B cell (primary cell): Measurements from ENCODE around the gene RAB6B. TPM values are rescaled to one million over a fixed set of nuclear protein-coding genes. Genes with fewer than 3 reads are reported as not detected.

ENCODE experiments used
- ATAC-seq: fragments of 200-7000 bp; cut with Tn5 transposase; one replicate; pipeline ENCODE4 v1.10.0; 2021; ENCODE audit warnings: low read depth, mild to moderate bottlenecking, moderate number of reproducible peaks, moderate library complexity
- CTCF ChIA-PET: fragments of 350-600 bp; sonication (Branson Sonifier 250); formaldehyde crosslinking; loops from one replicate; lab custom pipeline; 2021; ENCODE audit warnings: antibody characterized with exemption, inconsistent platforms; lab: Charles Lee
- POLR2A ChIA-PET: fragments of 350-600 bp; sonication (Branson Sonifier 250); formaldehyde crosslinking; loops from one replicate; lab custom pipeline; 2021; ENCODE audit warnings: antibody characterized with exemption; lab: Charles Lee
- DNase-seq: peaks from one replicate; pipeline ENCODE4 v3.0.0; 2013
- H2AFZ ChIP-seq: 2 replicates; pipeline ENCODE4 v1.6.1; 2012; ENCODE audit warnings: mild to moderate bottlenecking, low read depth, low read length; ENCODE audit not compliant: insufficient read depth, poor library complexity, severe bottlenecking
- H3K27ac ChIP-seq, 2 donors: 1 replicate in 1 of 2; 2 replicates in 1 of 2; pipeline ENCODE4 v1.5.1; 2012 to 2013; ENCODE audit warnings: low read length in 2 of 2, mild to moderate bottlenecking in 2 of 2, moderate library complexity in 1 of 2
- H3K27me3 ChIP-seq, 4 experiments: fragments of 200-600 bp in 1 of 4; sonication (generic) in 1 of 4; replicated peaks in 1 of 4; 1 replicate in 2 of 4; 2 replicates in 2 of 4; pipeline versions ENCODE4 v1.6.1 to v1.7.0; 2013 to 2016; ENCODE audit warnings: low read length in 3 of 4, mild to moderate bottlenecking in 2 of 4, mixed read lengths in 1 of 4, moderate library complexity in 1 of 4; ENCODE audit not compliant: insufficient read depth in 4 of 4, control insufficient read depth in 3 of 4; ENCODE audit errors: control extremely low read depth in 1 of 4
- H3K36me3 ChIP-seq, 2 experiments: replicated peaks in 1 of 2; 1 replicate in 1 of 2; 2 replicates in 1 of 2; pipeline versions ENCODE4 v1.6.1 to v1.7.1; 2013; ENCODE audit warnings: low read length in 1 of 2; ENCODE audit not compliant: insufficient read depth in 2 of 2, control insufficient read depth in 1 of 2; ENCODE audit errors: control extremely low read depth in 1 of 2, extremely low read depth in 1 of 2
- H3K4me1 ChIP-seq, 2 donors: fragments of 200-600 bp in 1 of 2; sonication (generic) in 1 of 2; 1 replicate in 1 of 2; 2 replicates in 1 of 2; pipeline versions ENCODE4 v1.5.1 to v1.6.1; 2013 to 2017; ENCODE audit warnings: low read length in 2 of 2; ENCODE audit not compliant: control insufficient read depth in 2 of 2, insufficient read depth in 2 of 2
- H3K4me2 ChIP-seq: replicated peaks from 2 replicates; pipeline ENCODE3; 2012; ENCODE audit warnings: mild to moderate bottlenecking, low read depth, low read length; ENCODE audit not compliant: poor library complexity, severe bottlenecking
- H3K4me3 ChIP-seq, 5 experiments: fragments of 200-600 bp in 1 of 5; sonication (generic) in 1 of 5; 1 replicate in 3 of 5; 2 replicates in 2 of 5; pipeline versions ENCODE4 v1.5.1 to v1.7.0; 2011 to 2016; ENCODE audit warnings: low read length in 4 of 5, mild to moderate bottlenecking in 4 of 5, low read depth in 2 of 5, control low read depth in 1 of 5, moderate library complexity in 1 of 5; ENCODE audit not compliant: insufficient read depth in 1 of 5; ENCODE audit errors: control extremely low read depth in 1 of 5, extremely low read depth in 1 of 5
- H3K79me2 ChIP-seq: fragments of 200-600 bp; sonication (generic); one replicate; pipeline ENCODE4 v1.6.0; 2016; ENCODE audit warnings: low read length; ENCODE audit not compliant: control insufficient read depth, insufficient read depth
- H3K9ac ChIP-seq: fragments of 200-600 bp; sonication (generic); 2 replicates; pipeline ENCODE4 v1.6.1; 2017; ENCODE audit warnings: mild to moderate bottlenecking, low read length, moderate library complexity
- H3K9me3 ChIP-seq, 3 donors: one replicate each; pipeline versions ENCODE4 v1.6.1 to v1.7.1; 2013; ENCODE audit warnings: low read length in 2 of 3; ENCODE audit not compliant: control insufficient read depth in 2 of 3, insufficient read depth in 1 of 3; ENCODE audit errors: control extremely low read depth in 1 of 3
- H4K20me1 ChIP-seq: 2 replicates; pipeline ENCODE4 v1.6.0; 2012; ENCODE audit warnings: mild to moderate bottlenecking, low read length; ENCODE audit not compliant: insufficient read depth, control insufficient read depth, poor library complexity, severe bottlenecking
- H3K27ac Mint-ChIP-seq: one replicate; pipeline ENCODE4 v1.8.0; 2021; ENCODE audit warnings: mixed read lengths
- H3K27me3 Mint-ChIP-seq: one replicate; pipeline ENCODE4 v1.8.0; 2021; ENCODE audit warnings: mixed read lengths
- H3K4me1 Mint-ChIP-seq: one replicate; pipeline ENCODE4 v1.8.0; 2021; ENCODE audit warnings: mixed read lengths
- H3K4me3 Mint-ChIP-seq: one replicate; pipeline ENCODE4 v1.8.0; 2021; ENCODE audit warnings: mixed read lengths
- H3K9me3 Mint-ChIP-seq: one replicate; pipeline ENCODE4 v1.8.0; 2022; ENCODE audit warnings: mixed read lengths; ENCODE audit not compliant: insufficient read depth
- CTCF ChIP-seq: fragments of 200-600 bp; IDR thresholded peaks from one replicate; pipeline ENCODE4 v1.8.0; 2022; ENCODE audit warnings: antibody characterized with exemption, mild to moderate bottlenecking
- EZH2 ChIP-seq: IDR thresholded peaks from 2 replicates; pipeline ENCODE4 v1.6.1; 2012; ENCODE audit warnings: borderline replicate concordance, low read depth, mild to moderate bottlenecking, moderate library complexity, low read length; ENCODE audit not compliant: insufficient read depth, poor library complexity, severe bottlenecking
- WGBS: methylation state at CpG from one replicate; pipeline ENCODE4 v1.1.5; 2013; ENCODE audit warnings: missing lambda C conversion rate; ENCODE audit not compliant: insufficient coverage; 5-methylcytosine and 5-hydroxymethylcytosine counted together
- intact Hi-C: fragments of 100-400 bp; cut with micrococcal nuclease; formaldehyde crosslinking; loops from one replicate; pipeline ENCODE4 v1.10.0; 2022
- polyA plus RNA-seq: library from polyadenylated mRNA; depleted of rRNA; stranded (reverse); fragments of >200 nt; gene quantifications from 2 replicates; pipeline ENCODE4 v1.2.3, GENCODE V29; 2012
- total RNA-seq, 2 donors: library from RNA; stranded (reverse); fragments of 120-200 nt in 1 of 2; gene quantifications; 1 replicate in 1 of 2; 2 replicates in 1 of 2; pipeline versions ENCODE4 v1.2.3 to v1.2.4, GENCODE V29; 2013 to 2022

Gene RAB6B
- total and polyA plus RNA-seq, 2 donors (not counting 1 experiment from before 2014, with no cell fraction given): not detected

DNA sequence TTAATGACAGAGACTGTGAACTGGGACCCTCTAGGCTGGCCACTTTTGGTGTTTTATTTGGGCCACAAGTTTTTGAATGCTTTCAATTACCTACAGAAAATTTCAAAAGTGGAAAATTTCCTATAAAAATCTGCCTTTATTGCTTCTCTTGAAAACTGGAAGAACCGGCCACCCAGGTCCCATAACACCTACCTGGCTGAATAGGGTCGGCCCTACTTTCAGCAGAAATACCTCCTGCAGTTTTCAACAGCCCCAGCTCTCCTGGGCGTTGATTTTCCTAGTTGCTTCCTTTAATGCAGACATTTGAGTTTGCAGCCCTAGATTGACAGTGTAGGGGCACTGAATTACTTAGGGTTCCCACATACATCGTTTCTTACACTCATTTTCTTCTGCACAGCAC, 90.8 kb downstream of the RAB6B start:
- Histone ChIP-seq H3K4me3 (peak overlapping the region in 2 of 5 experiments; percentile 84 to 95), H3K36me3 (peaks cover 0 to 9% of the 10 kb centered on the region in 2 experiments), H3K79me2 (peaks cover 31% of the 10 kb centered on the region), H3K27me3 (no peaks in the 10 kb centered on the region), H2AFZ (peak overlapping the region; percentile 98), H3K4me1 (peaks cover 11 to 13% of the 10 kb centered on the region in 2 donors), H3K9me3 (no peaks in the 10 kb centered on the region), H3K4me2 (peak overlapping the region; percentile 80), H4K20me1 (no peaks in the 10 kb centered on the region), H3K9ac (peak overlapping the region; percentile 84), H3K27ac (peak overlapping the region in 1 of 2 donors; percentile 10)
- no peak for DNase-seq
- H3K4me3 Mint-ChIP-seq: peak overlapping the region; percentile 99
- peaks cover 18% of the 10 kb centered on the region for H3K4me1 Mint-ChIP-seq
- H3K27ac Mint-ChIP-seq: peak overlapping the region; percentile 94
- intact Hi-C loops: loop anchor here (1.0 to 10.0 kb wide), 6 partner anchors 232 to 1388 kb away; partner anchors contain the start of genes ANAPC13, CDV3, CEP63 and DNAJC13
- ChIA-PET POLR2A (no interaction called here), CTCF (no interaction called here)
- ATAC-seq: no peak
- no peaks in the 10 kb centered on the region for H3K9me3 Mint-ChIP-seq
- 100% methylated on average over 1 of the region's 4 CpGs for WGBS
- TF ChIP-seq CTCF (no peak), EZH2 (no peak)
- peaks cover 5% of the 10 kb centered on the region for H3K27me3 Mint-ChIP-seq

DNA sequence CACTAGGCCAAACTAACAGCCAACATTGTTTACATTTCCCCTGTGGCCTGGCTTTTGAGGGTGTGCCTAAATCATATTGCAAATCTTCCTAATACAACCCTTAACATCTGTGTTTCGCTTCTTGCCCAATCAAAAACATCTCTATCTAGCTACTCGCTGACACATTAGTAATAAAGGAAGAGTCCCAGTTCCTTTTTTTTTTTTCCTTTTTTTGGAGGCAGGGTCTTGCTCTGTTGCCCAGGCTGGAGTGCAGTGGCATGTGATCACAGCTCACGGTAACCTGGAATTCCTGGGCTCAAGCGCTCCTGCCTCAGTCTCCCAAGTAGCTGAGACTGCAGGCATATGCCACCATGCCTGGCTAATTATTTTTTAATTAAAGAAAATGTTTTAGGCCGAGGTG, 92.2 kb downstream of the RAB6B start:
- Histone ChIP-seq H3K27me3 (no peaks in the 10 kb centered on the region), H2AFZ (no peak overlapping the region), H3K4me2 (no peak overlapping the region), H4K20me1 (no peaks in the 10 kb centered on the region), H3K4me1 (peaks cover 11 to 13% of the 10 kb centered on the region in 2 donors), H3K36me3 (peaks cover 0 to 8% of the 10 kb centered on the region in 2 experiments), H3K4me3 (no peak overlapping the region), H3K79me2 (peaks cover 24% of the 10 kb centered on the region), H3K9me3 (no peaks in the 10 kb centered on the region), H3K27ac (no peak overlapping the region), H3K9ac (no peak overlapping the region)
- ChIA-PET POLR2A (no interaction called here), CTCF (interaction anchor here (1.1 to 2.0 kb wide), 2 partner anchors 13 to 15 kb away, joined by 3 to 5 read pairs; no protein-coding TSS in a partner anchor)
- Mint-ChIP-seq H3K27ac (no peak overlapping the region), H3K4me1 (peaks cover 18% of the 10 kb centered on the region), H3K9me3 (no peaks in the 10 kb centered on the region), H3K27me3 (peaks cover 10% of the 10 kb centered on the region), H3K4me3 (no peak overlapping the region)
- intact Hi-C loops: loop anchor here (10.0 kb wide), 1 partner anchor 359 kb away; no protein-coding TSS in a partner anchor
- no peak for ATAC-seq
- DNase-seq: no peak
- WGBS: 71% methylated on average over 3 of the region's 5 CpGs
- TF ChIP-seq CTCF (no peak), EZH2 (no peak)
